GM18858 (cell line): Measurements from ENCODE around the gene ETV6.

Source experiments
- ATAC-seq: cut with Tn5 transposase; IDR thresholded peaks from one replicate; pipeline ENCODE4 v1.9.1; 2021; ENCODE audit not compliant: unreplicated experiment

The ETV6 gene

DNA sequence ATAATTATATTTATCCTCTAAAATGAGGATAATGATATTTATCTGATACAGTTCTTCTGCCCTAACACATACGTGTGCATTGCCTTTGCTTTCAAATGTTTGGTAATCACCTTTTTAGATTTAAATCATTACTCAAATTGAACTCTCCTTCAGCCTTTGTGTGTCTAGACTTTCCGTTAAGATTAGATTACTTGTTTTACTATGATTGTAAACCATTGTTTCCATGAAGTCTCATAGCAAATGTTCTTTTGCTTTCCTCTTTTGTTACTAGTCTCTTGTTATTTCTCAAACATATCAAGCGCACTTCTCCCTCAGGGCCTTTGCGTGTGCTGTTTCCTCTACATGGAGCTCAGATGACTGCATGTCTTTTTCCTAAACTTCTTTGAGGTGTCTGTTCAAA, 63.7 kb downstream of the ETV6 start:
- no peak for ATAC-seq

DNA sequence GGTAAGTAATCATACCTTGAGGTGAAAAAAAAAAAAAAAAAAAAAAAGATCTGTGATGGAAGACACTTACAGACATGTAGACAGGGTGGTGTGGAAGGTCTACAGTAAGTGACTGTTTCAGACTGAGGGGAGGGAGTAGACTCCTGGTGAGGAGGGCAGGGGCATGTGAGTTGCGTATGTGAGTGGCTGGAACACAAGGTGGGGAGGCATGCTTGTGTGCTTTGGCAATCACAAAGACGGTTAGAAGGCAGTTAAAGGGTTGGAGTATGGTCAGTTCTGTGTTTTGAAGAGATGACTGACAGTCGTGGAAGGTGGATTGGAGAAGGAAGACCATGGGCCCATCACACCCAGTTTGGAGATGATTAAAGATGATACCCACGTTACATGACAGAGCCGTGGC, 65.2 kb downstream of the ETV6 start:
- no peak for ATAC-seq

DNA sequence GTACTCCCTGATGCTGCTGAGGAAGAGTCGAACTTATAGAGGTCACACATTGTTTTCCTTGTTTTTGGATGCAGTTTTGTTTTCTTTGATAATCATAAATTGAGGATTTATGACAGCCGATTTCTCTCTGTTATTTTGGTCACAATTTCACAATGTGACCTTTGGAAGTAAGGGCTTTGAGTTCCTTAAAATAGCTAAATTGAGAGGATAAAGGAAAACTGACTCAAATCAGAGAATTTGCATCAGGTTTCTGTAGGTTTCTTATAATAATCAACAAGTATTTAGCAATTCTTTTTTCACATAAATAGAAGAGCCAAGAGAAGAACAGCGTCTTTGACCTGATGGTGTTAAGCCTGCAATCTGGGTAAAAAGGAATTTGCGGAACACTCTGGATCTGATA, 66.1 kb downstream of the ETV6 start:
- no peak for ATAC-seq

DNA sequence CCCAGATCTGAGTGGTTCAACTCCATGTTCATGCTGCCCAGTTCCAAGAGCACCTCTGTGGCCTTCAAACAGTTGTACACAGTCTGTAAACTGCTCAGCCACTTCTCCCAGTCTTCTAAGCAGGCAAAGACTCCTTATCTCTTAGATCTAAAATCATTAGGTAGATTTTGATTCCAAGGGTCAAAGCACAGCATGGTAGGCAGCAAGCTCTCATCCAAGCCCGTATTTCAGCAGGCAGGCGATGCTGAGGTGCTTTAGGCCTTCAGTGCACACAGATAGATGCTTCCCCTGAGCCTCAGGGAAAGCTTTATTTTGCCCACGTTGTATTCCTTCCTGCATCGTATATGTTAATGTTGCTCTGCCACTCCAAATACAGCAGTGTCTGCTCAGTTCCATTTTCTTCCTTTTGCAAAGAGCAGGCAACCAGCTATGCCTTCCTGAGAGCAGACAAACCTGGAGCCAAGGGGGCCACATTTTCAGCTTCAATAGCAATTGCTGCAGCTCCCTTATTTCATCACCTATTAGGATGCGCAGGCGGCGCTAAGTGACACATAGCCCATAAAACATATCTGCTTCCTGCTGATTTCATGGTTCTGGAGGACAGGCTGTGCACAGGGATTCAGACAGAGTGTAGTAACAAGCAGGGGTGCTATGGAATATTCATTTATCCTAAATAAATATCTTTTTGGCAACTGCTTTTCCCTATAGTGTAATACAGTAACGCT, 67.5 kb downstream of the ETV6 start:
- ATAC-seq, result no peak

DNA sequence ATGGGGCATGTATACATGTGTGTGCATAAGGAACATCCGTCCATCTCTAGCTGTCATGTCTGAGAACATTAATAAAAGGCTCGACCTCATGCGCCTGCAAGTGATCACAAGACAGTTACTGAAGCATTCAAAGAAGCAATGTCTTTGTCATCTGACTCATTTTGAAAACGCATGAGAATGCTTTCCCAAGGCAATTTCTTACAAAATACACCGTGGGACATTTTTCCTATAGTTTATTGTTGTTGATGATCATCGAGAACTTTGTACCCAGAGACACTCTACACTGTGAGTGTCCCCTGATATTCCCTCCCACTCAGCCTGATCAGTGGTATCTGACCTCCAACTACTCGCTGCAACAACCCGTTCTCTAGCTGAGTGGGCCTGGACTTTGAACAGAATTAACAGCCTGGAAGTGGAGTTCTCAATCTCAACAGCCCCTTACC, 68.1 kb downstream of the ETV6 start:
- ATAC-seq, result no peak

DNA sequence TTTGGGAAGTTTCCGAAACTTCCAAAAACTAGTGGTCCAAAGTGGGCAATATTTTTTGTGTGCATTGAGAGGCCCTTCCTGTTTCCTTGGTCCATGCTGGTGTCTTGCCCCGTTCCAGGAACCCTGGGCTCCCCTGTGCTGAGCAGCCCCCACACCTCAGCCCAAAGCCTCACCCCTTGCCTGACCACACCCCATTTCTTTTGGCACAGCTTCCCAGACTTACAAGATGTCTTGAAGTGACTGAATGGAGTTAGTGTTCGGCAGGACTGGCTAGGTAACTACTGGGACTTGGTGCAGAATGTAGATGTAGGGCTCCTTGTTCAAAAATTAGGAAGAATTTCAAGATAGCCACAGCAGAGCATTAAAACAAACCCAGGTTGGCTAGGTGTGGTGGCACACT, 68.6 kb downstream of the ETV6 start:
- no peak for ATAC-seq

DNA sequence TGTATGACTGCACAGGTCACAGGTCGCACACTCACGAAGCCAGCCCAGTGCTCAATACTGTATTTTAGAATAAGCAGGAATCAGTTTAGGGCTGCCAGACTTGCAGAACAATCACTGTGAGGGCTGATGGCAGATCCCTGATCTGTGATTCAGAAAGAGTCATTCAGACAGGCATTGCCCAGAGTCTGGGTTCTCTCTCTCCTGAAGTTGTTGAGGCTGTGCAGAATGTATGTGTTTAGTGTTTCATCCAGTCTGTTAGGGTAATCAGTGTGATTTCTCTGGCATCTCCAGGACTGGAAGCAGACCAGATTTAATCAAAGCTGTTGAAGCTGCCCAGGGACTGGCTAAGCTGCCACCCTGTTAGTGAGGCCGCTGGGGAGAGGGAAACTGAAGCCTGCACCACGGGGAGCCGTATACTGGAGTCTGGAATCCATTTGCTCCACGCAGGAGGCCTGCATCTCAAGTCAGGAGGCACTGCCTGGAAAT, 69.3 kb downstream of the ETV6 start:
- no peak for ATAC-seq

DNA sequence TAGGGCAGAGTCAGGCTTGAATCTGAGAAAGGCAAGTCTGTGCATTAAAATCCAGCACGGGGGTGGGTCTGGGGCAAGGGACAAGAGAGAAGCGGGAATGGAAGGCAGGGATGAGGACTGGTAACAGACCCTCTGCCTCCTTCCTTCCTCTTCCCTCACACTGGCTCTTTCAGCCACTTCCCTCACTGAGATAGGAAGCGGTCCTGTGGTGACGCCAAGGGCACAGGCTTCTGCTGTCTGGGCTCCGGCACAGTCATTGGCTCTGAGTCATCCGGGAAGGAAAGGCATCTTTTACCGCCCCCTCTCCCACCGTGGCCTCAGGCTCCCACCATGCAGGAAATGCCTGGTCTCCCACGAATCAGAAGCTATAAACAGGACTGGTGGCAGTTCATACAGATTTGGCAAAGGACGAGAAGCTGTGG, 70.2 kb downstream of the ETV6 start:
- no peak for ATAC-seq

DNA sequence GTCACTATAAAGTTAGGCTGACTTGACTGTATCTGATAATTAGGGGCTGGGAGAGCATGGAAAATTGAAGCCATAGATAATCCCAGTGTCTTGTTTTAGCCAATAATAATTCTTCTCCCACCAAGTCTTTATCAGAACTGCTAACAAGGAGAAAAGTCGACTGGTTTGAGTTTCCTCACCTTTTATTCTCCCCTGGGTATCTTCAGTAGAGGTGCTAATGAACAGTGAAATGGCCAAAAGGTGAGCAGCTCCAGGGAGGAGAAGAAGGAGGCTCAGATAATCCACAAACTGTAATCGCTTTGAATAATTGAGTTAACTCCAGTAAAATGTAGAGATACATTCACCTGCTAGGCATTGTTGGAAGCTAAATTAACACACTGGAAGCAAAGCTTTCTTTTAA, 72.6 kb downstream of the ETV6 start:
- ATAC-seq, result no peak

DNA sequence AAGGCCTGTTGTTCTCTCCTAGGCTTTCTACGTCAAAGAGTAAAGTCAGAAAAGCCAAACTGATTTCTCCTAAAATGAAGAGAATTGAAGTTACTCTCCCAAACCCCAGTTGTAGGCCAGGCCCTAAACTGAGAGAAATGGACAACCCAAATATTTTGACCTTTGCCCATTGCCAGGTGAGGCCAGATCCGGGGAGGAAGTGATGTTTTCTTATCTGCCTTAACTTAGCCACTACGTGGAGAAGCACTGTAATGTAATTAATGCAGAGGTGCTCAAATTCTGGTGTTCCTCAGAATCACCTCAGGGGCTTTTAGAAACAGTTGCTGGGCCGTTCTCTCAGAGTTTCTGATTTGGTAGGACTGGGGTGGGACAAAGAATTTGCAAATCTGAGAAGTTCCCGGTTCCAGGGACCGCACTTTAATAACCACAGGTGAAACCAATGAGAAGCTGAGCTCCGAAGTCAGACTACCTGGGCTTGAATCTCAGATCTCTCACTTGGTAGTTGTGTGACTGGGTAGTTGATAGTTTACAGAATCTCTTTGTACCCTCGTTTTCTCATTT, 73.2 kb downstream of the ETV6 start:
- ATAC-seq, result no peak

DNA sequence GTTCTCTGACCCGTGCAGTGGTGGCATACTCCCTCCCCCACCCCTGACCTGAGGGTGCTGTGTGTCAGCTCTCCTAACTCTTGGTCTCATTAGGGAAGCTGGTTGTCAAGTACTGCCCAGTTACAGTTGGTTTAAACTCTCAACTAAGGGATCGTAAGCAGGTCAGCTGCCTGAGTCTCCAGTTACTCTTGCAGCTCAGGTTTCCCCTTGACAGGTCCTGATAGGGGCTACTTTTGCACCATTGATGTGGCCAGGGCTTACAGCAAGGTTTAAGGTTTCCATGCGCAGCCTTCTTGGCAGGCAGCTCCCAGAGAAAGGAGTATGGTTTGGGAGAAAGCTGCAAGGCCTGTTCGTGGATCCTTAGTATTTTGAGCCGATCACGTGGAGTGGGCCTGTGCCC, 74.5 kb downstream of the ETV6 start:
- ATAC-seq, result no peak

DNA sequence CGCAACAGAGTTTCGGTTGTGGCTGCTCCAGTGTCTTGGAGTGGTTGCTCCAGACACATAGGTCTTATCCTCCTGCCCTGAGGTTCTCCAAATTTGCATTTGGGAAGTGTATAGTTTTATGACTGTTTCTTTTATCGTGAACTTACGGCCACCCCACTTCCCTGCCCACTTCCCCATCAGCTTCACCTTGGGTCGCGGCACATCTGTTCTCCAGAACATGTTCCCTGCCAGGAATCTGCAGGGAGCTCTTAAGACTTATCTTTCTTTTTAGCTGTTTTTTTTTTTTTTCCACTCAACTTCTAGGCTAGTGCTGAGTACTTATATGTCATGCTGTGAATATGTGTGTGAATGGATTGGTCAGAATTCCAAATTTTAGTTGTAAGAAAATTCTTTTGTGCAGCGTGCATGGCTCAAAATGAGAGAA, 75.4 kb downstream of the ETV6 start:
- no peak for ATAC-seq

DNA sequence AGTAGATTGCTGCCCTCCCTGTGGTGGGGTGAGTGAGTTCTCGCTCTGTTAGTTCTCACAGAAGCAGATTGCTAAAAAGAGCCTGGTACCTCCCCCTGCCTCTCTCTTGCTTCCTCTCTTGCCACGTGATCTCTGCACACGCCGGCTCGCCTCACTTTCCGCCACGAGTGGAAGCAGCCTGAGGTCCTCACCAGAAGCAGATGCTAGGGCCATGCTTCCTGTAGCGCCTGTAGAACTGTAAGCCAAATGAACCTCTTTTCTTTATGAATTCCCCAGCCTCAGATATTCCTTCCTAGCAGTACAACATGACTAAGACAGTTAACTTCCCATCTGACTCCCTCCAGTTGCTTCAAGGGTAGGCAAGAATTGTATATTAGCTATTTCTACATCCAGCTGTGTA, 76.2 kb downstream of the ETV6 start:
- ATAC-seq, result no peak

DNA sequence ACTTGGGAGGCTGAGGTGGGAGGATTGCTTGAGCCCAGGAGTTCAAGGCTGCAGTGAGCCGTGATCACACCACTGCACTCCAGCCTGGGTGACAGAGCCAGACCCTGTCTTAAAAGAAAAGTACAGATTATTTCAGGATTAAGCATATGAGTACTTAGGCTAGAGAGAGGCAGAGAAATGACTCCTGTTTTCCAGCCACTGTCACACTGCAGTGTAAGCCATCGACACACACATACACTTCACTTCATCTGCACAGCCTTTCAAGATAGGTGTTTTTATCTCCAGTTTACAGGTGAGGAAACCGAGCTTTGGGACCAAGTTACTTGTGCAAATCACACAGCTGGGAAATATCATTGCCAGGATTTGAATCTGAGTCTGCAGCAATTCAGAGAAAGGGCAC, 77.2 kb downstream of the ETV6 start:
- ATAC-seq, result no peak

DNA sequence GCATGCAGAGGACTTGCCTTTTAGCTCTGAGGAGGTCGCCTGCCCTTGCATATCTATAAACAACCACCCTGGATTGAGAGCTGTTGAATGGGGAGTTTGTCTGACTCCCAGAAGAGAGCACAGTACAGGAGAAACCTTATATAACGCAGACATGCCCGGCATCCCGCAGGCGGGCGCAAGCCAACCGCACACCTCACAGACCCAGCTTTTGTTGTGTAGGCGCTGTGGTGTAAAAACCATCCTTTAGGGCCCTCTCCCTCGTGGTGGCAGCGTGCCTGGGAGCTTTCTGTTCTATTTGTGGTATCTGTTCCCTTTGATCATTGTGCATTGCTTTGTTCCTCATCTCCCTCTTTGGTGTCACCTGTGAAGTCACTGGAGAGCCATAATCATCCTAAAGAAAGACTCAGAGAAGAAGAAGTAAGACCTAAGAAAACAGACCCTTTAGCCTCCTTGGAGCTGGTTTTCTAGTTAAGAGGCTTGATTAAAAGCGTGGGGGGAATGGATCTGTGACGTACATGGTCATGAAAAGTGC, 77.7 kb downstream of the ETV6 start:
- ATAC-seq, result no peak

DNA sequence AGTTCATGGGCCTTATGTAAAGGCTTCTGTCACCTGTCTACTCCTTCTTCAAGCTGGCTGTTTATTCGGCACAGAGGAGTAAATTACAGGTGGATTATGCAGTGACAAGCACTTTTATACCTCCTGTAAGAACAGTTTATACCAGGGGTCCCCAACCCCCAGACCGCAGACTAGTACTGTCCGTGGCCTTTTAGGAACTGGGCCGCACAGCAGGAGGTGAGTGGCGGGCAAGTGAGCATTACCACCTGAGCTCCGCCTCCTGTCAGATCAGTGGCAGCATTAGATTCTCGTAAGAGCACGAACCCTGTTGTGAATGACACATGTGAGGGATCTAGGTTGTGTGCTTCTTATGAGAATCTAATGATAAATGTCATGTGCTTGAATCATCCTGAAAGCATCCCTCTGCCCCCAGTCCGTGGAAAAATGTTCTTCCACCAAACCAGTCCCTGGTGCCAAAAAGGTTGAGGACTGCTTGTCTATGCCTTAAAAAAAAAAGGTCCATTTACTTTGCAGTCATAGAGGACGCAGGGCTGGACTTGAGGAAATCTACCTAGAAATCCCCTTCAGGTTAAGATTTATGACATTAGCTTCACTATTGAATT, 78.8 kb downstream of the ETV6 start:
- no peak for ATAC-seq

DNA sequence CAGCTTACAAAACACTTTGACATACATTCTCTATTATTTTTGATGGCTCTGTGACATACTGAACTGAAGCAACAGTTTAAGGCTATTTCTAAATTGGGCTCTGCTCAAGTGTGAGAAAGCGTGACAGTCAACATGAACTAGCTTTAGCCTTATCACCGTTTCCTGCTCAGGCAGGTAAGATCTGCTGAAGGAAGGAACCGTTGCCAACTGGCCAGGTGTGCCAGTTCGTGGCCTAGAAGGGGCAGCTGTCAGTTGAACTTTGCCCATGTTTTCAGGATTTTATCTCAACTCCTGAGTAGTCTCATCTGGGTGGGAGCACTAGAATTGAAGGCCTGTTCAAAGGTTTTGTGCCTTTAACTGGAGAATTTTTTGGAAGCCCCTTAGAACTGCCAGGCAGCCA, 79.5 kb downstream of the ETV6 start:
- ATAC-seq, result peak; percentile 29

DNA sequence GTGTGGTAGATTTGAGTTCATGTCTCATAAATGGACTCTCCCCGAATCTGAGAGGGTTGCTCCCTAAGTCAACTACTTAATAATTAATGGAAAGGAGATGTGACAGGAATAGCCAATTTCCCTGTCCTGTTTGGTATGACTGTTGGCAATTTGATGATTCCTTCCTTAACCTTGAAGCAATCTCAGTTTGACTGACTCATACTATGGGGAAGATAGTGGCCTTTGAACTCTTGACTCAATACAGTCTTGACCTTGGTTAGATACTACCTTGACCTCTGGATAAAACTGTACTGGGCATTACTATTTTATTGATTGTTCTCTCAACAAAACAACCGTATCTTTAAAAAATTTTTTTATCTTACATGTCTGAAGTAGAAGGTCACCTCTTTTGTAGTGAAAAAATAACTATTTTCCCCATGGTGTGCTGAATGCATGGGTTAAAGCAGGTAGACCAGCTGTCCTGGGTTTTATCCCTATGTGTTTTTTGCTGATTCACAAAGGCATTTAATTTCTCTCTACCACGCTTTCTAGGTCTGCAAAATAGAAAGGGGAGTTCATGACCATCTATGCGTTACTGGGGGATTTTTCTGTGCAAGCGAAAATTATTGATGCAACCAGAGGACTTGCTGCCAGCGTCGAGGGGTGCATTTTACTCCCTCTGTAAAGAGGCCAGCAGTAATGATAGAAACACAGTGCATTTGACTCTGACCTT, 80.1 kb downstream of the ETV6 start:
- no peak for ATAC-seq

DNA sequence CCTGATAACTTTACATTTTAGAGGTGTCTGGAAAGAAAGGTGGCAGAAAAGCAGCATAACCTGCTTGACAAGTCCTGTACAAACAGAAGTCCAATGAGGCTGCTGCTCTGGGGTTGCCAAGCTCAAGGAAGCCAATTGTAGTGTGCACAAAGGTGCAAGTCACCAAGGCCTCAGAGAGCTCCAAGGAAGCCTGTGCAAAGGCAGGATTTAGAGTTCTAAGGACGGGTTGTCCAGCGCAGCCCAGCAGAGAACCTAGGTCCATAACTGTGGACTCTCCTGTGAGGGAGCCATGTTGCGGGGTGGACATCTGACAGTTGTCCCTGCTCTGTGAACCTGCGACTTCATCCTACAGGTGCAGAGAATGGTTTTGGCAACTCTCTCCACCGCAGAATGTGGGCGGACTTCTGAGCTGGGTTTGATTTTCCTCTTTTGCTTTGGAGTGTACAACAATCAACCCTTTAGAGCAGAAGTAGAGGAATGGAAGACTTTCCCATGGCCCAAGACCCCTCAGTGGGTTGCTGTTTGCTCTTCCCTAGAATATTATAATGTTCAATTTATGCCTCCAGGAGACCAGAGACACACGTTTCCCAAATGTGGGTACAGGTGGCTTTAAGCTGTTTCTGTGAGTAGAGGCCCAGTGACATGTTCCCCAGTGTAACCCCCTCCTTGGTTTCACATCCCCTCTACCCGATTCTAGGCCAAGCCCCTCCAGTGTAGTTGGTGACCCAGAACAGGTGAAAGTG, 81.0 kb downstream of the ETV6 start:
- ATAC-seq, result no peak

DNA sequence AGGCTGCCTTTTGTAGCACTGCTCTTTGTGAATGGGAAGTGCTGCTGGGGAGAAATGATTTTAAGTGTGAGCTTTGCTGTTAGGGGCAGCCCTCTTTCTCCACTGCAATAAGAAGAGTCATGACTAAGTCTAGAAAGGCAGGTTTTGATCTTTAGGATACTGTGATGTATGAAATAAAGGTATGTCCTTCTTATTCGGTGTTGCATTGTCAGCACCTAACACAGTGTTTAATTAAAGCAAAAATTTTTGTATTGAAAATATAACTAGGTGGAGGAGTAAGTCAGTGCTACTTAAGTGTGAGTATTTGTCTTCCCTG, 81.5 kb downstream of the ETV6 start:
- ATAC-seq, result no peak

DNA sequence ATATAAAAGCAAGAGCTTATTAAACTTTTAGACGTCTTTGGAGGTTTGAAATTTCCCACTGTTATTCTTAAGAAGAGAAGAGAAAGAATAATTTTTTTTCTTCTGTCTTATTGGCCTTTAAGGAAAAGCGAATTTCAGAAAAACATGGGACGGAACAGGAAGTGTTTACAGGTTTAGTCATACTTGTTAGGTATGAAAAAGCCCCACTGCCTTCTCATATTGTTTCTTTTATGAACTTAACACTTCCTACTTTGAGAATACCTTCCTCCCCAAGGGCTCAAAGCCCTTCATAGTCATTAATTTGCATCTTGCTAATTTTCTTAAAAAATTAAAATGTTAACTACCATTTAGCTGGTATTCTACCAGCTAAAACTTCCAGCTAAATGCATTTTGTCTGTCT, 82.0 kb downstream of the ETV6 start:
- ATAC-seq, result no peak
